Esophagus (tissue), 2 donors: ENCODE measurements around the gene IPO4. TPM values are rescaled to one million over a fixed set of nuclear protein-coding genes. Genes with fewer than 3 reads are reported as not detected.

ENCODE experiments used
- polyA plus RNA-seq, 2 donors: library from polyadenylated mRNA; stranded (reverse); fragments of 200-250 nt; gene quantifications; one replicate each; pipeline ENCODE4 v1.2.3, GENCODE V29; 2013
- donor health status: healthy with polysubstance abuse.
- donor health status: Bipolar disorder and iron deficiency.

The IPO4 gene
- polyA plus RNA-seq, 2 donors = 12.3 to 23.5 TPM

Other genes with a start within 250 kb of the IPO4 start
- gene DHRS4, start 235.0 kb downstream of the IPO4 start, polyA plus RNA-seq = 10 to 100 TPM; 39.2 to 56.4 TPM
- gene DHRS4L2, start 199.9 kb downstream of the IPO4 start, polyA plus RNA-seq = 10 to 100 TPM; 32.9 to 43.5 TPM
- gene CARMIL3, start 136.8 kb downstream of the IPO4 start, polyA plus RNA-seq = 1 to 10 TPM in 1 of 2 donors, under 1 TPM in 1; 0.55 to 2.3 TPM
- gene CPNE6, start 117.3 kb downstream of the IPO4 start, polyA plus RNA-seq = under 1 TPM in 1 of 2 donors, not detected in 1; 0.06 TPM
- 10 to 100 TPM; 10.1 to 29.2 TPM for gene PCK2, start 94.5 kb downstream of the IPO4 start, polyA plus RNA-seq
- gene DCAF11, start 74.0 kb downstream of the IPO4 start, polyA plus RNA-seq = 10 to 100 TPM; 21.5 to 41.6 TPM
- 1 to 10 TPM in 1 of 2 donors, under 1 TPM in 1; 0.86 to 1.4 TPM for gene NRL, start 73.9 kb downstream of the IPO4 start, polyA plus RNA-seq
- gene FITM1, start 58.2 kb downstream of the IPO4 start, polyA plus RNA-seq = 1 to 10 TPM in 1 of 2 donors, under 1 TPM in 1; 0.60 to 1.1 TPM
- 100 to 1,000 TPM; 146 to 198 TPM for gene PSME1, start 52.6 kb downstream of the IPO4 start, polyA plus RNA-seq
- gene EMC9, start 47.2 kb downstream of the IPO4 start, polyA plus RNA-seq = 10 to 100 TPM; 24.5 to 26.6 TPM
- gene PSME2, start 42.2 kb downstream of the IPO4 start, polyA plus RNA-seq = 100 to 1,000 TPM; 143 to 233 TPM
- gene RNF31, start 41.3 kb downstream of the IPO4 start, polyA plus RNA-seq = 10 to 100 TPM; 27.4 to 70.6 TPM
- gene IRF9, start 27.6 kb downstream of the IPO4 start, polyA plus RNA-seq = 10 to 100 TPM; 35.0 to 43.5 TPM
- gene REC8, start 16.7 kb downstream of the IPO4 start, polyA plus RNA-seq = 1 to 10 TPM; 3.9 to 10.0 TPM
- 10 to 100 TPM; 10.0 to 25.8 TPM for gene TM9SF1, start 6.6 kb upstream of the IPO4 start, polyA plus RNA-seq
- gene TSSK4, start 16.9 kb upstream of the IPO4 start, polyA plus RNA-seq = under 1 TPM in 1 of 2 donors, not detected in 1; 0.10 TPM
- gene CHMP4A, start 24.7 kb upstream of the IPO4 start, polyA plus RNA-seq = 10 to 100 TPM; 37.0 to 65.7 TPM
- 10 to 100 TPM; 12.1 to 12.8 TPM for gene MDP1, start 27.2 kb upstream of the IPO4 start, polyA plus RNA-seq
- 100 to 1,000 TPM; 116 to 220 TPM for gene NEDD8, start 43.6 kb upstream of the IPO4 start, polyA plus RNA-seq
- 10 to 100 TPM; 24.5 to 35.0 TPM for gene GMPR2, start 44.1 kb upstream of the IPO4 start, polyA plus RNA-seq
- 10 to 100 TPM; 49.2 to 49.8 TPM for gene TINF2, start 53.8 kb upstream of the IPO4 start, polyA plus RNA-seq
- gene TGM1, start 74.4 kb upstream of the IPO4 start, polyA plus RNA-seq = 100 to 1,000 TPM; 609 to 890 TPM
- gene RABGGTA, start 82.8 kb upstream of the IPO4 start, polyA plus RNA-seq = 100 to 1,000 TPM; 117 to 135 TPM
- 10 to 100 TPM; 92.6 to 97.6 TPM for gene DHRS1, start 111.0 kb upstream of the IPO4 start, polyA plus RNA-seq
- 10 to 100 TPM in 1 of 2 donors, 1 to 10 TPM in 1; 9.3 to 10.8 TPM for gene NOP9, start 111.0 kb upstream of the IPO4 start, polyA plus RNA-seq
- gene CIDEB, start 119.2 kb upstream of the IPO4 start, polyA plus RNA-seq = 10 to 100 TPM; 24.3 TPM
- gene LTB4R2, start 121.3 kb upstream of the IPO4 start, polyA plus RNA-seq = 10 to 100 TPM; 11.6 to 30.4 TPM
- gene LTB4R, start 122.7 kb upstream of the IPO4 start, polyA plus RNA-seq = 10 to 100 TPM; 63.3 to 73.6 TPM
- 10 to 100 TPM; 10.2 to 23.3 TPM for gene ADCY4, start 146.3 kb upstream of the IPO4 start, polyA plus RNA-seq
- 10 to 100 TPM; 13.3 to 14.4 TPM for gene RIPK3, start 151.2 kb upstream of the IPO4 start, polyA plus RNA-seq
- gene NFATC4, start 179.4 kb upstream of the IPO4 start, polyA plus RNA-seq = 10 to 100 TPM; 20.9 to 25.6 TPM
- gene NYNRIN, start 210.2 kb upstream of the IPO4 start, polyA plus RNA-seq = 1 to 10 TPM; 4.8 to 5.6 TPM
- under 1 TPM; 0.75 to 0.86 TPM for gene CBLN3, start 240.9 kb upstream of the IPO4 start, polyA plus RNA-seq
- 10 to 100 TPM; 20.8 to 24.4 TPM for gene KHNYN, start 241.1 kb upstream of the IPO4 start, polyA plus RNA-seq